ENCODE results near the gene KIAA2012.

The KIAA2012 gene

DNA sequence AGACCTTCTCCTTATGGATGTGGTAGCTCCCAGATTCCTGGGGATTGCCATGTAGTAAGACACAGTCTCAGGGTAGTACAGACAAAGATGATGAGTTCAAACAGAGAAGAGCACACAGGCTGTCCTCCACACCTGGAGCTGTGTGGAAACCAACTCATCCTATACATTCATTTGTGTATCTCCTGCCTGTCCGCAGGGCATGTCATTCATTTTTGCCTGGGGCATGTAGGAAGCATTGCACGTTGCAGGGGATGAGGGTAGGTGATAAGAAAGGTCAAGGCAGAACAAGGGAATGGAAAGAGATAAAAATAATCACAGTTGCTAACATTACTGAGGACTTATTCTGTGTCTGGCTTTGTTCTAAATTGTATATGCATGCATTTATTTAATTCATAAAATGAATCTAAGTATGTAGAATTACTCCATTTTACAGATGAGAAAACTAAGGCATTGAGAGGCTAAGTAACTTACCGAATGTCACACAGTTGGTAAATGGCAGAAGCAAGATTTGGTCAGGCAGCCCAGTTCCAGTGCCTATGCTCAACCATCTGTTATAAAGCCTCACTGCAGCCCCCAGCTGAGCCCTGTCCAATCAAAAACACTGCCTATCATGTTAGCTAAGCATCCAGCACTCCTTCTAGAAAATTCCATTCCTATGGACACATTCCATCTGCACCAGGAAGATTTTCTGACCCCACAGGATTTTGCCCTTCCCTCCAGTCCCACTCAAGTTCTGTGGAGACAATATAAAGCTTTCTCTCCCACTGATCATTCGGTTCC lies 84.3 kb downstream of the KIAA2012 start:
- DNase-seq: no peak

DNA sequence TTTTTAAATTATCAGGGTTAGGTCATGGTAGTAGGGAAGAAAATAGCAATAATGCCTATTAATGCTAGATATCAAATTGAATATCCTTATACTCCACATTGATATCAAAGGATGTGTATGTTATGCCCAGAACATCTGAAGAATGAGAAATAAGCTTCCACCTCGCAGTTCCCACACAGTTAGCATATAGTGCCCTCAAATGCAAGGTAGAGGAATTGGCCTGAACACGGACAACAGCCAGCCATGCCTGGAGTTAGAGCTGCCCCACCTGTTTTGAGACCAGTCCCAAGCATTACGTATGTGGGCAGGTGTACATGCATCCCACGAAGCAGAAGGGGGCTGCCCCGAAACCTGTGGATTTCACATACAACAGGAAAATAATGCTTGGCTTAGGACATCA lies 85.7 kb downstream of the KIAA2012 start:
- no peak for DNase-seq

DNA sequence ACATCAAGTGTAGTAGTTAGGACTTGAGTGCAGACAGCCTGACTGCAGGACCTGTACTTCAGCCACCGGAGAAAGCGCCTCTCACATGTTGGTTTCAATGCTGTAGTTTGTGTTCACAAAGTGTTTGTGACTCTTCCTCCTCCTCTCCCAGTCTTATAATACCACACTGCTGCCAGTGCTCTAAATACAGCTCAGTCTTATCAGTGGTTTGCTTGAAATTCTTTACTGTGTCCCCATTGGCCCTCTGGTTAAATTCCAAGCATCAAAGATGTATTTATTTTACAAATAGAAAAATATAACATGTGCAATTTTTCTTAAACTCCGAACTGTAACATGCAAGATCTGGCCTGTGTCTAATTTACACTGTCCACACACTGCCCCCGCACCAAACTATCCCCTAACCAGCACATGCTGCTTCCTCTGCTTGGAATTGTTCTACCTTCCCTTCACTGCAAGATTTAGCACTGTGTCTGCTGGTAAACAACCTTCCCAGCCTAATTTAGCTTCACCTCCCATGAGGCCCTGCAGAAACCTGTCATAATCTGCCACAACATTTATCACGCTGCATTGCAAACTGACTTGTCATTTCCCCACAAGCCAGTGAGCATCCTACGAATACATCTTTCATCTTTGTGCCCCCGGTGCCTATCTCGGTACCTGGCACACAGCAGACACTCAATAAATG lies 88.2 kb downstream of the KIAA2012 start:
- DNase-seq: no peak

DNA sequence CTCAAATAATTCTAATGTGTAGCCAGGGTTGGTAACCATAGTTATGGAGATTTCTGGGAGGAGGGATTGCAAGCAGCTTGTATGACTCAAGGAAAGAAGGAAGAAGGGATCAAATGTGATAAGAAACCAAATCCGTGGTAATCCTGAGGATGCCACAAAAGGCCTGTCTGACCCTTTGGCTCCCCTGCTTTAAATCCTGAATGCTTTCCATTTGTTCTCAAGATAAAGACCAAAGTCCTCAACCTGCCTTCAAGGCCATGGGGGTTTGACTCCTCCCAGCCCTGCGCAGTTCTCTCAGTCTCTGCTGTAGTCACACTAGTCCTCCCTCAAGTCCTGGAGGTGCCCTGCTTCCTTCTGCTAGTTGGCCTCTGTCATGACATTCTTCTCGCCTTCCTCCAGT lies 91.4 kb downstream of the KIAA2012 start:
- DNase-seq: no peak

DNA sequence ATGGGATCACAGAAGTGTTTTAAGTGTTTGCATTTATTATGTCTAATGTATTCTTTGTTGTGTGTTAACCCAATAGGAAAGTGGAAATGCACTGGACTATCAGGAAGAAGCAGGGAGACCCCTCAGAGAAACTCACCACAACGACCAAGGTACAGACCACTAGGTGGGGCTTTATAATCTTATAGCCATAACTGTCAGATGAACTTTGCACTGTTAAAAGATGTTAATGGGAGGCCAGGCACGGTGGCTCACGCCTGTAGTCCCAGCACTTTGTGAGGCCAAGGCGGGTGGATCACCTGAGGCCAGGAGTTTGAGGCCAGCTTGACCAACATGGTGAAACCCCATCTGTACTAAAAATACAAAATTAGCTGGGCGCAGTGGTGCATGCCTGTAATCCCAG lies 92.2 kb downstream of the KIAA2012 start:
- DNase-seq: no peak

DNA sequence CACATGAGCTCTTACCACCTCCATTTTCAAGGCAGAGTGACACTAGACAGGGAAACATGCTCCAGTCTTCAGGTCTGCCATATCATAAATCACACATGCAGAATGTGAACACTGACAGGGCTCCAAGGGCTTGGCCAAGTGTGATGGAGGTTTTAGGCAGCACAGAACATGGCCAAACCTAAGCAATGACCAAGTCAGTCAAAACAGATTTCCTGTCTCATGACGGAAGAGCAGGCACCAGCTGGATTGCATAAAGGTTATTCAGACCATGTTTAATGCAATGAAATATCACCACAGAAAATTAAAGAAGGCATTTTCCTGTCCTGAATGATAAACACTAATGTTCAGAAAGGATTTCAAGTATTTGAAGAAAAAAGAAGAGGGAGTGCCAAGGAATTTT lies 92.9 kb downstream of the KIAA2012 start:
- DNase-seq: no peak

DNA sequence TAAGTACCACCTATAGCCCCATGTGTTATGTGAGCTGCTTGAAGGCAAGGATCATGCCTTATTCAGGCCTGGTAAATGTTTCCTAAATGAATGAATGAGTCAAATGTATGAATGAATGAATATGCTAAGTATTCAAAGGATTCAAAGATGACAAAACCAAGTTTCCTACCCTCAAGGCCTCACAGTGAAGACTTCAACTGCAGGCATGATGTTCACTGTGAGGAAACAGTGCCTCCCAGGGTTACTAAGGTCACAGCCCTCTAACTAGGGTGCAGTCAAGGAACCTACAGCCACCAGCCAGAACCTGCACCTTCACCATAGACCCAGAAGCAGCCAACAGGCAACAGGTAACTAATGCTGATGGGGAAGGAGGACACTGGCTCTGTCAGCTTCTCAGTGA lies 96.1 kb downstream of the KIAA2012 start:
- no peak for DNase-seq

DNA sequence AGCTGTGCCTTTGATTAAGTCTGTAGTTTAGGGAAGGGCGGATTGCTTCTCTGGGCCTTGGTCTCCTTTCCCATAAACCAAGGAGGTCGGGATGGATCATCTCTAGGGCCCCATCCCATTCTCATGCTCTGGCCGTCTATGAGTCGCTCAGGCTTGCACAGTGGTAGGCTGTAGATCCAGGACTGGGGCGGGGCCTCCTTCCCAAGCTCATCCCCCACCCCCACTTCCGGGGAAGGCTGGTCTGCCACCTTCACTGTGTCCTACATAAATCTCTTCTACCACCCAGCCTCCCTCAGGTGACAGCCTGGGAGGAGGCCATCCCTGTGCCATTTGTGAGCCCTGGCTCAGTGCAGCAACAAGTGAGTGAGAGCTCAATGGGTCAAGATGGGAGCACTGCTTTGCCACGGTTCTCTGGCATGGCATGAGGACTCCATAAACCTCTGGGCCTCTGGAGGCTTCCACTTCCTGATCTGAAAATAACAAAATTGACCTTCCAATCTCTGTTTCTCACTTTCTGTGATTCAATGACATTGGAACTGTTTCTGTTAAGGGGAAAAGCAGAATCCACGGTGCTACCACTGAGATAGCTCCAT lies 96.9 kb downstream of the KIAA2012 start:
- no peak for DNase-seq

DNA sequence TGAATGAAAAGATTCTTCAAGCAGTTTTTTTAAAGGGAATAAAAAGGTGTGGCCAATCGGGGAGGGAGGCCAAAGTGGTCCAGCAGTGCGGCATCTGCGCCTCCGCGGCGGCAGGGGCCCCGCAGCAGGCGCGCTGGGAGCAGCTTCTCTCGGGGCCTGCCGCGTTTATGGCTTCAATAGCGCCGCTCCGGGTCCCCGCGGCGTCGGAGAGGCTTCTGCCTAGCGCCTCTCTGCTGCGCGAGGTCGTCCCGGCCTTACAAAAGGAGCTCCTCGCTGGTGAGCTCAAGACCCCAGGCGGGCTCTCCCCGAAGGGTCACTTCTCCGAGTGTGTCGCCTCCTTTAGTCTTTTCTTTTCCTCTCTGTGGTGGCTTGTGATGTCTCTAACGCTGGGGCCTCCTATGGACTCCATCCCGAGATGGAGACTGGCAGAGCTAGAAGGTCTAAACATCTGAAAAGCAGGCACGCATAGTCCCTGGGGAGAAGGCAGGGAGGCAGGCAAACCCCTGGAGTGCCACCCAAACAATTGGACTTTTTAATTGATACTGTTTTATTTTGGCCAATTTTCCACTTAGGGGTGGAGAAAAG lies 98.3 kb downstream of the KIAA2012 start:
- no peak for DNase-seq

DNA sequence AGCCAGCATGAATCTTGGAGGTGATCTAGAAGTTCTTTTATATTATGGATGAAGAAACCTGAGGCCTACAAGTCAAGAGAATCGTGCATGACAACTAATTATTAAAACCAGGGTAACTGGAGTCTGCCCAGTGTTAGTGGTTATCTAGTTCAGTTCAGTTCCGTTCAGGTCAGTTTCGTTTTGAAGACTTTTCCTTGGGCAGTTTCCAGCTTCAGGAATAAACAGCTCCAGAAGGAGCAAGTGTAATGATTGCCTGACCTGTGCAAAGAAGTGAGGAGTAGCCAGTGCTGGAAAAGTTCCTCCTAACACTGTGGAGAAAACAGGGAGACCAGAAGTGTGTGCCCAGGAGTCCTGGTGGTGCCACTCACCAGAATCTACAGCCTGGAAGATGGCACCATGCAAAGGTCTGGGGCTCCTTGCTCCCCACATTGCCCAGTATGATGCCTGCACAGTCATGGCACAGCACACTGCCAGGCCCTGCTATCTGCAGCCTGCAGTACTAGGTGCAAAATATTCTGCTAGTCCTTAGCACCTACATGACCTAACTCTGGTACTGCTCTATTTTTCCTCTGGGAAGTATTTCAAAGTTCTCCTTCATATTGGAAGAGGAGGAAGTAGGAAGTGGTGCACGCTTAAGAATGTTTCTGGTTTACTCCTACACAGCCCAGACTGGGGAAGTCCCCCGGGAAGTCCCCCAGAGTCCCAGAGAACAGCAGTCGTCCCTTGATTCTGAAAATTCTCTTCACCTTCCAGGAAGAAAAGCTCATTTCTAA lies 99.6 kb downstream of the KIAA2012 start:
- no peak for DNase-seq

DNA sequence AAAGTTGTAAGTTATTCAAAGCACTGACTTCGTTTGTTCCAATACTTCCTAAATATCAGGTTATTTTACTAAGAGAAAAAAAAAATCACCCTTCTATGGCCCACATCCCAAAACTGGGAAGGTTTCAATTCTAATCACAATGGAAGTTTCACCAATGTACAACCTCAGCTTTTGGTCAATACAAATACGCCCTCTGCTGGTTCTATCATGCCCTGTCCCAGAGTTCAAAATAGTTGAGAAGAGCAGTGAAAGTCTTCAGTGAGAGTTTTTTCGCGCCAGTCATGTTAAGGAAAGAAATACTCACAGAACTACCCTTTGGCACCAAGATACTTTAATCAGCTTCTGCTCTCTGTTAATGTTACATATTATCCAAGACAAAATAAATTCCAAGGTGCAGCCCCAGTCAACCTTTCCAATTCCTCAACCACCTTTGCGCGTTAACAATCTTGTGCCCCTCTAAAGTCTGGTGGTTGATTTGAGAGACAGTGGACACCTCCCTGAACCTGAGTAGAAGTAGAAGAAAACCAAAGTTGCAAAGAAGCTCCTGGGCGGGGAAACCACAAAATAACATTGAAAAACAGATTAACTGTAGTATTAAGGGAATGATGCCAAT lies 105.4 kb downstream of the KIAA2012 start:
- no peak for DNase-seq

DNA sequence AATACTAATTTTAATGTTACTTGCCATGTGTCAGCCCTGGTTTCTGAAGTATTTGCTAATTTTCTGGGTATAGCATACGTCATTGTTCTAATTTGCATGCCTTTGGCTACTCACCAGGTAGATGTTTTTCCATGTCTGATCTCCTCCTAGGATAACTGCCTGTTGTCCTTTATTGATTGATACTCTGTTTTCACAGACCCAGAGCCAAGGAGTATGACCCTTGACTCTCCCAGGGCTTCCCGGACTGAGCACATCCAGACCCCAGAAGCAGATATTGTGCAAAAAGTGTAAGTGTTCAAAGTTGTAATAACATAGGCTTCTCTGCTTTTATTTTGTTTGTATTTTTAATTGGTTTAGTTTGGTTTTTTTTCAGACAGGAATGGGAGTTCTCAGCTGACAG lies 111.5 kb downstream of the KIAA2012 start:
- DNase-seq: no peak

DNA sequence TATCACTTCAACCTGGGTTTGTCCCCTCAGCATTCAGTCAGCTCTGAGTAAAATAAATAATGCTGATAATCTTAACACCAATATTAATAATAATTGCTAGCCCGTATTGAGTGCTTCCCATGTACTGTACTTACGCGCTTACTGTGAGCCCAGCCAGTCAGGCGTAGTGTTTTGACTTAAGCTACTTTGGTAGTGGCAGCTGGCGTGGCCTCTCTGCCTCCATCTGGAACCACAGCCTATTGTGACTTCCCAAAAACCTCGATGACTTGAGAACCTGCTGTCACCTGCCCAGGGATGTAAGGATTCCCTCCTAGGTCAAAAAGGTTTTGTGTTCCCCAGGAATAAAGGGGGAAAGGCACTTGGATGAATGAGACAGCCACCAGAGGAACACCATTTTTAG lies 112.1 kb downstream of the KIAA2012 start:
- DNase-seq: no peak

DNA sequence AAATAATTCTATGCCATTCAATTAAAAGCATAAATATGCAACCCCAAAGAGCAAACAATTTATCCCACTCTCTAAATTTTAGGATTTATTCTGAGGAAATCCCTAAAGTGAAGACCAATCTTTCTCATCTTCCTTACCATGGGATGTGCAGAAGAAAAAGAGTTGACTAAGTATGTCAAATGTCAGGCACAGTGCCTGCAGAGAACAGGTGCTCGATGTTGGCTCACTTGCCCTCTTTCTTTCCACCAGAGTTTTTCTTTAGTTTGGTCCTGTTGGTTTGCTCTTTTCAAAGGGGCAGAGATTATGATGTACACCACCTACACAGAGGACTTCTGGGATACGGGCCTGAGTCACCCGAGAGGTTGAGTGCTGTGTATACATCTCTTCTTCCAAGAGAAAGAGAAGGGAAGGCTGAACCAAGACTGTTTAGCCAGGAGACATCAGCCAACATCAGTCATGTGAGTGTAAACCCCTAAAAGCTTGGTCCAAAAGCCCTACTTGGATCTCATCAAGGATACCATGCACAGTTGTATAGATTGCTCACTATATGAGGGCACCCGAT lies 113.7 kb downstream of the KIAA2012 start:
- no peak for DNase-seq

DNA sequence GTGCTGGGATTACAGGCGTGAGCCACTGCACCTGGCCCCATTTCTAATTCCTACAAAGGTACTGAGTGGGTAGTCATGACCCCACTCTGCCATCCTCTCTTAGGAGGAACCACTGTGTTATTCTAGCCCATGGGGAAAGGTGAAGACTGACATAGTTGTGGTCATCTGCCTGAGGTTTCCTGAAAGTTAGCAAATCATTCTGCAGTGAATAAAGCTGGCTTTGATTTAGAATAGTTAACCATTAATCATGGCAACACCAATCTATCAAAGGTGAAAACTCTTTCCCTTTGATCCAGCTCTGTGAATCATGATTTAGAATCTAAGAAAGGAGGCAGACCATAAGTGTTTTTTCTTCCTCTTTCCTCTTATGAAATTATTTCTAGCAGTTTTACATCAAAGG lies 114.5 kb downstream of the KIAA2012 start:
- no peak for DNase-seq

DNA sequence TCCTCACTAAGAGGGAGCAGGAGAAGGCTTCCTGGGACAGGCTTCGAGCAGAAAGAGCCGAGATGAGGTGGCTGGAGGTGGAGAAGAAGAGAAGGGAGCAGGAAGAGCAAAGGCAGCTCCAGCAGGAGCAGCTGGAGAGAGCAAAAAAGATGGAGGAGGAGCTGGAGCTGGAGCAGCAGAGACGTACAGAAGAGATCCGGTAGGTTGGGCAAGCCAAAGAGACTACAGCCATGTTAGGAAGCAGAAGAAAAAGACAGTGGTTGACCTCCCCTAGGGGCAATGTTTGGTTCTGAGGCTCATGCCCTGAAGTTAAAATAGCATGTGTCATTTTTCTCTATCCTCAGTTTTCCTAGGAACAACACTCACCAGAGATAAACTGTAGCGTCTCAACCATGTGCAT lies 120.2 kb downstream of the KIAA2012 start:
- no peak for DNase-seq

DNA sequence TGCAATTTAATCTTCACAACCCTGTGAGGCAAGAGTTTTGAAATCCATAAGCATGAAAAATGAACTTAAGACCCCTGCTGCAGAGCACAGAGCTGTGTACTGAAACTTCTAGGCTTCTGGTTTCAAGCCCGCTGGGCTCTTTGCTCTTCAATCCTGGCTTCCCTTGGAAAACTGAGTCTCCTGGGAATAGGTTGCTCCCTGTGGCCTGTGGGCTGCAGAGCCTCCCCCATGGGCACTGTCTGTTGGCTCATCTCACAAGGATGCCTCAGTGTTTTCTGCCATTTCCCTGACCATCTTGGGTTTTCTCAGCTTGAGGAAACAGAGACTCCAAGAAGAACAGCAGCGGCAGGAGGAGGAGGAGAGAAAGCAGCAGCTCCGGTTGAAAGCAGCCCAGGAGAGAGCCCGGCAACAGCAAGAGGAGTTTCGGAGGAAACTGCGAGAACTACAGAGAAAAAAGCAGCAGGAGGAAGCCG lies 120.9 kb downstream of the KIAA2012 start:
- no peak for DNase-seq

DNA sequence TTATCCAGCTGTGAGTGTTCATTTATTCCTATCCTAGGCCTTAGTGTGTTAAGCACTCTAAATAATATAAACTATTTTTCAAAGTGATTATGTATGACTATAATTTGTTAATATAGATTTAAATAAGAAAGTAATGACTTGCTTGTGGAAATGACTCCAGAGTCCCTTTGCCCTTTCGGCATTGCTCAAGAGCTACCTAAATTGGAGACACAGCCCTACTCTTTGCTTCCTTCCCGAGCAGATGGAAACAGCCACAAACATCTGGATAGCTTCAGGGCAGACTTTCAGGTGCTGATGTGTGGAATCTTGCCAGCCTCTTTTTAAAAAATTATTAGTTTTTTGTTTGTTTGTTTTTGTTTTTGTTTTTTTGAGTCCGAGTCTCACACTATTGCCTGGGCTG lies 121.4 kb downstream of the KIAA2012 start:
- no peak for DNase-seq

DNA sequence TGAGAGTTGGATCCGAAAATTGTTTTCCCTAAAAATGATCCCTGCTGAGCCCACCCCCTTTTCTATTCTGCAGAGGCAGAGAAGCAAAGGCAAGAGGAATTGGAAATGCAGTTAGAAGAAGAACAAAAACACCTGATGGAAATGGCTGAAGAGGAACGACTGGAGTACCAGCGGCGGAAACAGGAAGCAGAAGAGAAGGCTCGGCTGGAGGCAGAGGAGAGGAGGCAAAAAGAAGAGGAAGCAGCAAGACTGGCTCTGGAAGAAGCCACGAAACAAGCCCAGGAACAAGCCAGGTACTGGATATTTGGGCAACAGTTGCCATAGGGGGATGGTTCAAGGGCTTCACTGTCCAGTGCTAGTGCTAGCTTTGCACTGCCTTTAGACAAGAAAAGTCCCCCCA lies 123.7 kb downstream of the KIAA2012 start:
- no peak for DNase-seq

DNA sequence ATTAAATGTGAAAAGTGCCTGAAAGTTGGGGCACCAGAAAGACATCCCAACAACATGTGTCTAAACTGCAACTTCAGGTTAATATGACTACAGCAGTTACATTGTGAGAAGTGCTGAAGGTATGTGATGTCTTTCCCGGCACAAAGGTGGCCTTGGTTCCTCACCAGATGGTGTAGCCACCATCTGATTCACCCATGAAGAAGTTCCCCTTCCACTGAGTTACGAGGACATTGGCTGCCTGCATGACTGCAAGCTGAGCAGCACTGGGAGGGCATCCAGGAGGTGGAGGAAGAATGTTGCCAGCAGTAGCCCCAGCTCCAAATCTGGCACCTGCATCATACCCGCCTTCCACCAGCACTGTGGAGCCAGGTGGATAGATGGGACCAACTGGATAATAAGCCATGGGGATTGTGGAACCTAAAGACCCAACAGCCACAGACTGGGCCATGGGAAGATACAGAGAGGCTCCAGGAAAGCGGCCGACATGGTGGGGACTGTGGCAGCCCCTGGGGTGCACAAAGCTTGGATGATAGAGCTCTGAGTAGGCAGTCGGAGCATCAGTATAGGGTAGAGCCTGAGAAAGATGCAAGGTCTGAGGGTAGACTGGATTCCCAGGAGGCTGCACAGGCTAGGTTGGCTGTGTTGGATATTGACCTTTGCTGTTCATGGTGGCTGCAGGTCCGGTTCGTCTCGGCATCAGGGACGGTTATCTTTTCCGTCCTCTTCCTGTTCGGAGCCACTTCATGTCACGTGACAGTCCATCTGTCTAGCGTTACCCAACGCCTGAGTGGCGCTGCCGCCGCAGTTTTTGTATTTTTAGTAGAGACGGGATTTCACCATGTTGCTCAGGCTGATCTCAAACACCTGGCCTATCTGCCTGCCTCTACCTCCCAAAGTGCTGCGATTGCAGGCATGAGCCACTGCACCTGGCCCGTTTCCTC lies 128.4 kb downstream of the KIAA2012 start:
- no peak for DNase-seq

DNA sequence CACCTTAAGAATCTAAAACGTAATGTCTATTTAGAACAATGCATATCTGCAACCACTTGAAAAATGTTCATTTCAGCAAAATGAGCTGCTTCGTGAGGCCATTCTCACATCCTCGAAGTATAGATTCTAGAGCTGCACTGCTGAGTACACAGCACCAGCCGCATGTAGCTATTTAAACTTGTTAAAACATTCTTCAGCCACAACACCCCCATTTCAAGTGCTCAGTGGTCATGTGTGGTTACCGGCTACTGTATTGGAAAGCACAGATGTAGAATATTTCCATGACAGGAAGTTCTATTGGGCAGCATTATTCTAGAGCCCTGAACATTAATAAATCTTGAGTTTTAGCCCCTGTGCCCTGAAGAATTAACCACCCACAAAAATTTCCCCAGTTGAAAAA lies 130.3 kb downstream of the KIAA2012 start:
- no peak for DNase-seq
